GM12878 (cell line): ENCODE data around the gene ZDHHC18. TPM values are rescaled to one million over a fixed set of nuclear protein-coding genes. Genes with fewer than 3 reads are reported as not detected.

ENCODE experiments used
- ATAC-seq: fragments of 200-7000 bp; cut with Tn5 transposase; 3 replicates; pipeline ENCODE4 v1.9.1; 2020; ENCODE audit warnings: mild to moderate bottlenecking, moderate library complexity
- BruUV-seq: library from RNA; stranded (reverse); fragments of 400-500 nt; replicated peaks from 2 replicates; lab custom pipeline; 2021; lab: Mats Ljungman, UMichigan
- CTCF ChIA-PET: fragments of 300-600 bp; sonication (Branson Sonifier 250); formaldehyde crosslinking; extraction: SDS; loops from one replicate; lab custom pipeline; 2021; ENCODE audit warnings: inconsistent platforms; lab: Yijun Ruan, JAX
- POLR2A ChIA-PET: fragments of 350-600 bp; formaldehyde crosslinking; extraction: SDS; loops from one replicate; lab custom pipeline; 2021; ENCODE audit warnings: inconsistent platforms; lab: Charles Lee
- RAD21 ChIA-PET: fragments of 300-600 bp; sonication (Branson Sonifier 250); formaldehyde crosslinking; loops from one replicate; lab custom pipeline; 2023; ENCODE audit warnings: antibody characterized with exemption; ENCODE audit not compliant: unreplicated experiment; lab: Charles Lee
- SMC1A ChIA-PET: fragments of 300-600 bp; sonication (Branson Sonifier 250); formaldehyde crosslinking; loops from one replicate; lab custom pipeline; 2023; ENCODE audit not compliant: unreplicated experiment, uncharacterized antibody; lab: Charles Lee
- DNase-seq: peaks from one replicate; pipeline ENCODE4 v3.0.0-alpha.2; 2011; ENCODE audit warnings: low read depth, low spot score
- FAIRE-seq: peaks from 3 replicates; lab custom pipeline; 2011; peaks lifted over from hg19 to GRCh38; lab: Jason Lieb, UNC
- H2AFZ ChIP-seq: 2 replicates; pipeline ENCODE4 v1.6.0; 2011; ENCODE audit warnings: low read depth, low read length, control low read depth; ENCODE audit not compliant: control insufficient read depth
- H3K27ac ChIP-seq: 2 replicates; pipeline ENCODE4 v1.5.1; 2011; ENCODE audit warnings: control low read depth; ENCODE audit not compliant: control insufficient read depth, insufficient read depth
- H3K27me3 ChIP-seq, 2 experiments: replicated peaks in 1 of 2; 2 replicates each; pipeline versions ENCODE4 v1.6.0 to v1.6.1; 2011; ENCODE audit warnings: low read length in 1 of 2; ENCODE audit not compliant: control insufficient read depth in 2 of 2, insufficient read depth in 2 of 2
- H3K36me3 ChIP-seq, 2 experiments: 2 replicates each; pipeline ENCODE4 v1.5.1; 2011; ENCODE audit warnings: low read length in 1 of 2; ENCODE audit not compliant: control insufficient read depth in 2 of 2, insufficient read depth in 2 of 2
- H3K4me1 ChIP-seq: 2 replicates; pipeline ENCODE4 v1.6.1; 2011; ENCODE audit warnings: mild to moderate bottlenecking, low read length, moderate library complexity, mixed read lengths; ENCODE audit not compliant: control insufficient read depth, insufficient read depth
- H3K4me2 ChIP-seq: 2 replicates; pipeline ENCODE4 v1.6.0; 2011; ENCODE audit warnings: control low read depth; ENCODE audit not compliant: control insufficient read depth, insufficient read depth
- H3K4me3 ChIP-seq: fragments of 200-600 bp; sonication (generic); 2 replicates; pipeline ENCODE4 v1.5.1; 2016
- H3K79me2 ChIP-seq: 2 replicates; pipeline ENCODE4 v1.6.0; 2011; ENCODE audit warnings: low read length; ENCODE audit not compliant: control insufficient read depth, insufficient read depth
- H3K9ac ChIP-seq: 2 replicates; pipeline ENCODE4 v1.8.0; 2011; ENCODE audit warnings: low read length, control low read depth, mixed read lengths; ENCODE audit not compliant: control insufficient read depth, insufficient read depth
- H3K9me3 ChIP-seq: replicated peaks from 3 replicates; pipeline ENCODE4 v1.5.1; 2011; ENCODE audit warnings: mild to moderate bottlenecking, low read length; ENCODE audit not compliant: control insufficient read depth, insufficient read depth
- H4K20me1 ChIP-seq: 2 replicates; pipeline ENCODE4 v1.6.0; 2011; ENCODE audit not compliant: control insufficient read depth, insufficient read depth
- CHD4 ChIP-seq: fragments of 200-600 bp; sonication (generic); IDR thresholded peaks from 2 replicates; pipeline ENCODE4 v1.6.1; 2016; ENCODE audit warnings: mild to moderate bottlenecking
- ELK1 ChIP-seq: IDR thresholded peaks from 2 replicates; pipeline ENCODE4 v1.6.1; 2012; ENCODE audit warnings: low read depth, low read length, improper control_type of control experiment
- HDGF ChIP-seq: fragments of 450-650 bp; IDR thresholded peaks from 2 replicates; pipeline ENCODE4 v1.6.1; 2016; ENCODE audit warnings: antibody characterized with exemption
- POLR2AphosphoS5 ChIP-seq: IDR thresholded peaks from 2 replicates; pipeline ENCODE4 v1.6.1; 2011; ENCODE audit warnings: mild to moderate bottlenecking, low read length, inconsistent platforms
- WGBS: methylation state at CpG from one replicate; pipeline ENCODE4 v1.1.6; 2016; ENCODE audit warnings: low lambda C conversion rate; ENCODE audit not compliant: insufficient replicate concordance, insufficient coverage; ENCODE audit errors: missing lambda C conversion rate; 5-methylcytosine and 5-hydroxymethylcytosine counted together
- in situ Hi-C: fragments of 300-500 bp; cut with MboI; formaldehyde crosslinking; loops from 9 replicates; pipeline ENCODE4 v1.14.3; 2018; ENCODE audit warnings: mixed read lengths
- intact Hi-C: fragments of 100-400 bp; cut with micrococcal nuclease; formaldehyde crosslinking; loops from one replicate; pipeline ENCODE4 v1.14.2; 2022; ENCODE audit not compliant: unreplicated experiment
- polyA plus RNA-seq, 11 experiments: library from polyadenylated mRNA; depleted of rRNA in 4 of 11; unstranded in 6 of 11; stranded (reverse) in 5 of 11; fragments of >200 nt; fragmentation: Nextera tagmentation in 4 of 11; fragmentation: Illumina TruSeq in 1 of 11; extraction: Ambion mirVana in 4 of 11; extraction: Trizol in 1 of 11; gene quantifications; 1 replicate in 1 of 11; 2 replicates in 10 of 11; pipeline versions ENCODE4 v1.2.1 to v1.2.3, GENCODE V29; 2011 to 2016; ENCODE audit warnings: inconsistent platforms in 2 of 11, missing spikeins in 2 of 11, low read depth in 1 of 11
- total RNA-seq, 4 experiments: library from RNA; depleted of rRNA in 3 of 4; stranded (reverse); fragments of >200 nt in 3 of 4; fragmentation: Illumina TruSeq in 1 of 4; extraction: Trizol in 1 of 4; gene quantifications; 2 replicates each; pipeline versions ENCODE4 v1.2.1 to v1.2.3, GENCODE V29; 2013 to 2021
- TF ChIP-seq, protein P1 (sequence below): fragments of 450-650 bp; IDR thresholded peaks from 2 replicates; pipeline ENCODE4 v1.6.1; 2016; ENCODE audit warnings: mild to moderate bottlenecking
- TF ChIP-seq, protein P2 (sequence below): fragments of 450-650 bp; IDR thresholded peaks from 2 replicates; pipeline ENCODE4 v1.6.1; 2016; ENCODE audit warnings: mild to moderate bottlenecking, moderate library complexity, borderline replicate concordance

Gene ZDHHC18
- total and polyA plus RNA-seq, 10 of the 15 experiments (the other 5 are each of a cell fraction or from before 2014, with no cell fraction given): 0.40 to 81.2 (median 21.3) TPM

DNA sequence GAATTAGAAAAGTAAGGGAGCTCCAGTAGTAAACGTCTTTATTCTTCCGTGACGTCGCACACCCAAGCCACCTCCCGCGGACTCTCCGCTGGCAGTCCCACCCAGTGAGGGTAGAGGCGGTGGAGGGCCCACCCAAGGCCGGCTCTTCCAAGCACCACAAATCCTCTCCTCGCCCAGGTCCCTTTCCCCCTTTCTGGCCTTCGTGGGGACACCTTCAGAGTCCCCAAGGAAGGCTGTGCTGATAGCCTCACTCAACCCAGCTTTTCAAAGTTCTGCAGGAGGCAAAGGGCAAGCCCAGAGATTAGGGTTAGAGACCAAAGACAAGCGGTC, 63.9 kb downstream of the ZDHHC18 start:
- H3K9me3 ChIP-seq: no peaks in the 10 kb centered on the region
- H3K27ac ChIP-seq: peak overlapping the region; percentile 82
- peak overlapping the region; percentile 99 for H3K4me2 ChIP-seq
- RAD21 ChIA-PET: interaction anchor here (0.6 to 2.0 kb wide), 6 partner anchors 10 to 390 kb away, joined by 3 to 12 read pairs (median 4); partner anchors contain the start of genes GPATCH3 and PIGV
- CTCF ChIA-PET: interaction anchor here (0.6 to 2.8 kb wide), 10 partner anchors 9 to 360 kb away, joined by 3 to 12 read pairs (median 6); partner anchors contain the start of gene GPATCH3
- SMC1A ChIA-PET: interaction anchor here (0.6 to 4.4 kb wide), 9 partner anchors 9 to 288 kb away, joined by 3 to 18 read pairs (median 3); partner anchors contain the start of gene GPATCH3
- peak overlapping the region; percentile 71 for H2AFZ ChIP-seq
- H3K36me3 ChIP-seq: peaks cover 7 to 10% of the 10 kb centered on the region in 2 experiments
- DNase-seq (no peak), ATAC-seq (peak; percentile 62), FAIRE-seq (no peak)
- WGBS: 24% methylated on average over 12 of the region's 12 CpGs
- in situ Hi-C loops: no loop called here
- H3K9ac ChIP-seq: peak overlapping the region; percentile 92
- TF ChIP-seq, protein P1, sequence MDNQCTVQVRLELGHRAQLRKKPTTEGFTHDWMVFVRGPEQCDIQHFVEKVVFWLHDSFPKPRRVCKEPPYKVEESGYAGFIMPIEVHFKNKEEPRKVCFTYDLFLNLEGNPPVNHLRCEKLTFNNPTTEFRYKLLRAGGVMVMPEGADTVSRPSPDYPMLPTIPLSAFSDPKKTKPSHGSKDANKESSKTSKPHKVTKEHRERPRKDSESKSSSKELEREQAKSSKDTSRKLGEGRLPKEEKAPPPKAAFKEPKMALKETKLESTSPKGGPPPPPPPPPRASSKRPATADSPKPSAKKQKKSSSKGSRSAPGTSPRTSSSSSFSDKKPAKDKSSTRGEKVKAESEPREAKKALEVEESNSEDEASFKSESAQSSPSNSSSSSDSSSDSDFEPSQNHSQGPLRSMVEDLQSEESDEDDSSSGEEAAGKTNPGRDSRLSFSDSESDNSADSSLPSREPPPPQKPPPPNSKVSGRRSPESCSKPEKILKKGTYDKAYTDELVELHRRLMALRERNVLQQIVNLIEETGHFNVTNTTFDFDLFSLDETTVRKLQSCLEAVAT: peak; percentile 48; the same call in 1 of the 2 replicates
- TF ChIP-seq ELK1 (no peak), CHD4 (no peak), POLR2AphosphoS5 (0 out of 2 replicates have a peak, but pooled peaks have one; percentile 4), HDGF (0 out of 2 replicates have a peak, but pooled peaks have one; percentile 8)
- TF ChIP-seq, protein P2, sequence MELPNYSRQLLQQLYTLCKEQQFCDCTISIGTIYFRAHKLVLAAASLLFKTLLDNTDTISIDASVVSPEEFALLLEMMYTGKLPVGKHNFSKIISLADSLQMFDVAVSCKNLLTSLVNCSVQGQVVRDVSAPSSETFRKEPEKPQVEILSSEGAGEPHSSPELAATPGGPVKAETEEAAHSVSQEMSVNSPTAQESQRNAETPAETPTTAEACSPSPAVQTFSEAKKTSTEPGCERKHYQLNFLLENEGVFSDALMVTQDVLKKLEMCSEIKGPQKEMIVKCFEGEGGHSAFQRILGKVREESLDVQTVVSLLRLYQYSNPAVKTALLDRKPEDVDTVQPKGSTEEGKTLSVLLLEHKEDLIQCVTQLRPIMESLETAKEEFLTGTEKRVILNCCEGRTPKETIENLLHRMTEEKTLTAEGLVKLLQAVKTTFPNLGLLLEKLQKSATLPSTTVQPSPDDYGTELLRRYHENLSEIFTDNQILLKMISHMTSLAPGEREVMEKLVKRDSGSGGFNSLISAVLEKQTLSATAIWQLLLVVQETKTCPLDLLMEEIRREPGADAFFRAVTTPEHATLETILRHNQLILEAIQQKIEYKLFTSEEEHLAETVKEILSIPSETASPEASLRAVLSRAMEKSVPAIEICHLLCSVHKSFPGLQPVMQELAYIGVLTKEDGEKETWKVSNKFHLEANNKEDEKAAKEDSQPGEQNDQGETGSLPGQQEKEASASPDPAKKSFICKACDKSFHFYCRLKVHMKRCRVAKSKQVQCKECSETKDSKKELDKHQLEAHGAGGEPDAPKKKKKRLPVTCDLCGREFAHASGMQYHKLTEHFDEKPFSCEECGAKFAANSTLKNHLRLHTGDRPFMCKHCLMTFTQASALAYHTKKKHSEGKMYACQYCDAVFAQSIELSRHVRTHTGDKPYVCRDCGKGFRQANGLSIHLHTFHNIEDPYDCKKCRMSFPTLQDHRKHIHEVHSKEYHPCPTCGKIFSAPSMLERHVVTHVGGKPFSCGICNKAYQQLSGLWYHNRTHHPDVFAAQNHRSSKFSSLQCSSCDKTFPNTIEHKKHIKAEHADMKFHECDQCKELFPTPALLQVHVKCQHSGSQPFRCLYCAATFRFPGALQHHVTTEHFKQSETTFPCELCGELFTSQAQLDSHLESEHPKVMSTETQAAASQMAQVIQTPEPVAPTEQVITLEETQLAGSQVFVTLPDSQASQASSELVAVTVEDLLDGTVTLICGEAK: peak; percentile 48; the same call in 1 of the 2 replicates
- H3K79me2 ChIP-seq: peaks cover 23% of the 10 kb centered on the region
- BruUV-seq: TSS peak; percentile 98
- H3K4me1 ChIP-seq: peaks cover 9% of the 10 kb centered on the region
- peak overlapping the region; percentile 96 for H3K4me3 ChIP-seq
- H4K20me1 ChIP-seq: 0 out of 2 replicates have a peak, but pooled peaks cover 3% of the 10 kb centered on the region
- intact Hi-C loops: no loop called here
- POLR2A ChIA-PET: interaction anchor here (0.5 to 3.1 kb wide), 6 partner anchors 10 to 52 kb away, joined by 3 to 33 read pairs (median 6); partner anchors contain the start of gene GPATCH3
- H3K27me3 ChIP-seq: no peaks in the 10 kb centered on the region
